SK-N-SH (cell line): ENCODE results near the gene MVB12B. TPM values are rescaled to one million over a fixed set of nuclear protein-coding genes. Genes with fewer than 3 reads are reported as not detected.

Source experiments
- CTCF ChIA-PET: fragments of 300-600, 350-600 bp; formaldehyde crosslinking; extraction: SDS; loops from one replicate; lab custom pipeline; 2021; lab: Yijun Ruan, JAX
- POLR2A ChIA-PET: fragments of 350-600 bp; sonication (Branson Sonifier 250); formaldehyde crosslinking; extraction: SDS; loops from one replicate; lab custom pipeline; 2020; ENCODE audit warnings: antibody characterized with exemption, inconsistent platforms; lab: Yijun Ruan, JAX
- DNase-seq: peaks from one replicate; pipeline ENCODE4 v3.0.0; 2012
- H2AFZ ChIP-seq: fragments of 200-600 bp; sonication (generic); 2 replicates; pipeline ENCODE4 v1.8.1; 2016; ENCODE audit warnings: antibody characterized with exemption, mild to moderate bottlenecking, low read depth
- H3F3A ChIP-seq: fragments of 200-600 bp; sonication (generic); replicated peaks from 2 replicates; pipeline ENCODE3; 2016; ENCODE audit warnings: antibody characterized with exemption, mild to moderate bottlenecking; ENCODE audit not compliant: insufficient read depth
- H3K27ac ChIP-seq, 2 experiments: fragments of 200-500 bp in 1 of 2; fragments of 200-600 bp in 1 of 2; sonication (Bioruptor generic) in 1 of 2; sonication (generic), shearing (Covaris generic) in 1 of 2; 2 replicates each; pipeline versions ENCODE4 v1.5.1 to v1.6.1; 2014 to 2016; ENCODE audit warnings: low read depth in 2 of 2, inconsistent platforms in 1 of 2, low read length in 1 of 2, mild to moderate bottlenecking in 1 of 2, mixed read lengths in 1 of 2
- H3K27me3 ChIP-seq: fragments of 200-600 bp; sonication (generic), shearing (Covaris generic); 2 replicates; pipeline ENCODE4 v1.6.1; 2016; ENCODE audit warnings: mixed run types; ENCODE audit not compliant: insufficient read depth
- H3K36me3 ChIP-seq, 2 experiments: fragments of 200-500 bp in 1 of 2; fragments of 200-600 bp in 1 of 2; sonication (Bioruptor generic) in 1 of 2; sonication (generic) in 1 of 2; replicated peaks in 1 of 2; 2 replicates each; pipeline versions ENCODE3 to v1.5.1; 2014 to 2016; ENCODE audit warnings: low read length in 1 of 2, mild to moderate bottlenecking in 1 of 2; ENCODE audit not compliant: insufficient read depth in 2 of 2, control insufficient read depth in 1 of 2
- H3K4me1 ChIP-seq, 2 experiments: fragments of 200-500 bp in 1 of 2; fragments of 200-600 bp in 1 of 2; sonication (Bioruptor generic) in 1 of 2; sonication (generic), shearing (Covaris generic) in 1 of 2; 2 replicates each; pipeline versions ENCODE4 v1.5.1 to v1.6.1; 2014 to 2016; ENCODE audit warnings: low read depth in 1 of 2, low read length in 1 of 2, mixed run types in 1 of 2; ENCODE audit not compliant: insufficient read depth in 2 of 2, control insufficient read depth in 1 of 2
- H3K4me2 ChIP-seq: fragments of 200-600 bp; sonication (generic), shearing (Covaris generic); 2 replicates; pipeline ENCODE4 v1.6.1; 2017; ENCODE audit warnings: mixed run types
- H3K4me3 ChIP-seq, 2 experiments: fragments of 200-500 bp in 1 of 2; fragments of 200-600 bp in 1 of 2; sonication (Bioruptor generic) in 1 of 2; sonication (generic), shearing (Covaris generic) in 1 of 2; 2 replicates each; pipeline versions ENCODE4 v1.5.1 to v1.8.1; 2014 to 2016; ENCODE audit warnings: low read depth in 2 of 2, inconsistent platforms in 1 of 2, low read length in 1 of 2, mild to moderate bottlenecking in 1 of 2, mixed read lengths in 1 of 2, moderate library complexity in 1 of 2
- H3K79me2 ChIP-seq: fragments of 200-600 bp; sonication (generic); 2 replicates; pipeline ENCODE4 v1.8.1; 2017; ENCODE audit warnings: mild to moderate bottlenecking; ENCODE audit not compliant: insufficient read depth
- H3K9ac ChIP-seq: fragments of 200-600 bp; sonication (generic); 2 replicates; pipeline ENCODE4 v1.6.1; 2017; ENCODE audit warnings: mixed run types
- H3K9me2 ChIP-seq: fragments of 200-600 bp; sonication (generic); 2 replicates; pipeline ENCODE4 v1.6.1; 2017; ENCODE audit warnings: mixed run types
- H3K9me3 ChIP-seq: fragments of 200-600 bp; sonication (generic); 2 replicates; pipeline ENCODE4 v1.6.1; 2017; ENCODE audit warnings: mixed run types, mild to moderate bottlenecking, moderate library complexity
- H4K20me1 ChIP-seq: fragments of 200-600 bp; sonication (generic); 2 replicates; pipeline ENCODE4 v1.6.1; 2017; ENCODE audit warnings: mild to moderate bottlenecking, mixed run types; ENCODE audit not compliant: insufficient read depth
- FOXJ3 ChIP-seq: sonication (generic); formaldehyde crosslinking; IDR thresholded peaks from 2 replicates; pipeline ENCODE4 v1.5.1; 2020; ENCODE audit warnings: mild to moderate bottlenecking, missing genetic modification reagents
- JUND ChIP-seq: IDR thresholded peaks from 2 replicates; pipeline ENCODE4 v1.4.0; 2012
- MXI1 ChIP-seq: IDR thresholded peaks from 2 replicates; pipeline ENCODE4 v1.6.1; 2012; ENCODE audit warnings: mild to moderate bottlenecking, low read depth, low read length, improper control_type of control experiment
- NFIC ChIP-seq: IDR thresholded peaks from 2 replicates; pipeline ENCODE4 v1.4.0; 2012; ENCODE audit warnings: borderline replicate concordance
- NRF1 ChIP-seq: IDR thresholded peaks from 2 replicates; pipeline ENCODE4 v1.6.1; 2012; ENCODE audit warnings: low read depth, mild to moderate bottlenecking, low read length
- RAD21 ChIP-seq: IDR thresholded peaks from 2 replicates; pipeline ENCODE4 v1.6.1; 2012; ENCODE audit warnings: mild to moderate bottlenecking, low read length
- TAF1 ChIP-seq: IDR thresholded peaks from 2 replicates; pipeline ENCODE4 v1.6.1; 2012; ENCODE audit warnings: low read depth, mild to moderate bottlenecking, low read length, moderate library complexity, borderline replicate concordance
- TCF12 ChIP-seq: IDR thresholded peaks from 2 replicates; pipeline ENCODE4 v1.4.0; 2012
- USF1 ChIP-seq: IDR thresholded peaks from 2 replicates; pipeline ENCODE4 v1.4.0; 2012; ENCODE audit warnings: low read depth, borderline replicate concordance
- YY1 ChIP-seq: IDR thresholded peaks from 2 replicates; pipeline ENCODE4 v1.4.0; 2012; ENCODE audit warnings: low read depth, mild to moderate bottlenecking
- ZBTB33 ChIP-seq: IDR thresholded peaks from 2 replicates; pipeline ENCODE4 v1.4.0; 2012; ENCODE audit warnings: low read depth, borderline replicate concordance
- whole genome bisulfite sequencing: methylation state at CpG from one replicate; pipeline ENCODE4 v1.1.6; 2017; ENCODE audit warnings: low lambda C conversion rate; 5-methylcytosine and 5-hydroxymethylcytosine counted together
- polyA plus RNA-seq, 3 experiments: library from polyadenylated mRNA; depleted of rRNA; stranded (reverse); fragments of >200 nt; gene quantifications; 2 replicates each; pipeline ENCODE4 v1.2.3, GENCODE V29; 2012
- TF ChIP-seq, protein P1 (sequence below): IDR thresholded peaks from 2 replicates; pipeline ENCODE4 v1.4.0; 2012; ENCODE audit warnings: low read depth

MVB12B gene
- polyA plus RNA-seq, 1 of the 3 experiments (the other 2 are of a cell fraction): 5.1 TPM

GRCh38 chr9:126407114-126407870 is 80.7 kb downstream of the MVB12B start:
- H3K27ac ChIP-seq: no peak overlapping the region
- no peak for DNase-seq
- H3K36me3 ChIP-seq: peaks cover 0 to 10% of the 10 kb centered on the region in 2 experiments
- H3K9me2 ChIP-seq: no peaks in the 10 kb centered on the region
- 83% methylated on average over 19 of the region's 19 CpGs for WGBS
- no peak overlapping the region for H3K4me3 ChIP-seq
- H3K9me3 ChIP-seq: no peaks in the 10 kb centered on the region
- ChIA-PET CTCF (interaction anchor here (5.7 kb wide), 1 partner anchor 9 kb away, joined by 38 read pairs; no protein-coding TSS in a partner anchor), POLR2A (no interaction called here)
- H3K79me2 ChIP-seq: no peaks in the 10 kb centered on the region
- no peak overlapping the region for H3K9ac ChIP-seq
- no peak overlapping the region for H2AFZ ChIP-seq
- TF ChIP-seq YY1 (no peak), NRF1 (no peak), TAF1 (no peak), JUND (no peak), MXI1 (no peak), TCF12 (no peak)
- TF ChIP-seq, protein P1, sequence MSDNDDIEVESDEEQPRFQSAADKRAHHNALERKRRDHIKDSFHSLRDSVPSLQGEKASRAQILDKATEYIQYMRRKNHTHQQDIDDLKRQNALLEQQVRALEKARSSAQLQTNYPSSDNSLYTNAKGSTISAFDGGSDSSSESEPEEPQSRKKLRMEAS: no peak
- H3F3A ChIP-seq: no peaks in the 10 kb centered on the region
- no peaks in the 10 kb centered on the region for H3K27me3 ChIP-seq
- peaks cover 0 to 11% of the 10 kb centered on the region in 2 experiments; a peak in 1 of 4 replicates for H3K4me1 ChIP-seq
- no peaks in the 10 kb centered on the region for H4K20me1 ChIP-seq
- H3K4me2 ChIP-seq: no peak overlapping the region

DNA sequence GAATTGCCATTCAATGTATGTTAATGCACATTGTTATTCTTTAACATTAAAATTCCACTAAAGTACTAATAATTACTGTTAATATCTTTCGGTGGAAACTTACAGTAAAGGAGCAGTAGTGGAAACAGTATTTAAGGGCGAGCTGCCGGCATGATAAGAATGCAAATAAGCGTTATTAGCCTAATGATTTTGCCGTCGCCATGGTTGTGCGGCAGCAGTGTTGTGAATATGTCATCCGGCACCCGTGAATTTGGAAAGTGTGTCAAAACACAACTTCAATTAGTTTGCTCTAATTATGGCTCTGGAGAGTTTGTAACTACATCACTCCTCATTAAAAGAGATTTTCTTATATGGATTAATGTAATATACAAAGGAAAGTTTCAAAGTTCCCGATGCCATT is 81.4 kb downstream of the MVB12B start:
- no peaks in the 10 kb centered on the region for H3K79me2 ChIP-seq
- no peaks in the 10 kb centered on the region for H3K9me3 ChIP-seq
- TF ChIP-seq RAD21 (no peak), FOXJ3 (CRISPR knock-in tag) (no peak), USF1 (no peak), ZBTB33 (no peak), NFIC (no peak)
- peaks cover 0 to 11% of the 10 kb centered on the region in 2 experiments; a peak in 1 of 4 replicates for H3K4me1 ChIP-seq
- DNase-seq: no peak
- WGBS: 96% methylated on average over 10 of the region's 10 CpGs
- no peak overlapping the region for H3K9ac ChIP-seq
- H3K36me3 ChIP-seq: peaks cover 0 to 9% of the 10 kb centered on the region in 2 experiments
- H3K4me3 ChIP-seq: no peak overlapping the region
- H2AFZ ChIP-seq: no peak overlapping the region
- ChIA-PET POLR2A (no interaction called here), CTCF (interaction anchor here (1.7 to 5.7 kb wide), 2 partner anchors 10 to 83 kb away, joined by 4 to 38 read pairs; no protein-coding TSS in a partner anchor)
- H3F3A ChIP-seq: no peaks in the 10 kb centered on the region
- no peaks in the 10 kb centered on the region for H3K9me2 ChIP-seq
- no peaks in the 10 kb centered on the region for H3K27me3 ChIP-seq
- H4K20me1 ChIP-seq: no peaks in the 10 kb centered on the region
- H3K27ac ChIP-seq: no peak overlapping the region
- H3K4me2 ChIP-seq: no peak overlapping the region
